Adrenal gland (tissue), 5 donors: ENCODE results near the gene RPS6KA1.

Source experiments
- CTCF ChIP-seq, 6 experiments: fragments of 450-650 bp in 4 of 6; fragments of 200-600 bp in 2 of 6; sonication (generic) in 1 of 6; IDR thresholded peaks; 1 replicate in 5 of 6; 2 replicates in 1 of 6; pipeline versions ENCODE4 v1.5.1 to v1.8.0; 2016 to 2021; ENCODE audit warnings: antibody characterized with exemption in 6 of 6, mild to moderate bottlenecking in 2 of 6, moderate library complexity in 1 of 6
- POLR2A ChIP-seq, 2 donors: fragments of 450-650 bp; IDR thresholded peaks; one replicate each; pipeline ENCODE4 v1.6.1; 2017; ENCODE audit warnings: antibody characterized with exemption in 2 of 2, mild to moderate bottlenecking in 2 of 2, moderate library complexity in 1 of 2
- donor health status: DM: no; HTN: no; CAD: no.

DNA sequence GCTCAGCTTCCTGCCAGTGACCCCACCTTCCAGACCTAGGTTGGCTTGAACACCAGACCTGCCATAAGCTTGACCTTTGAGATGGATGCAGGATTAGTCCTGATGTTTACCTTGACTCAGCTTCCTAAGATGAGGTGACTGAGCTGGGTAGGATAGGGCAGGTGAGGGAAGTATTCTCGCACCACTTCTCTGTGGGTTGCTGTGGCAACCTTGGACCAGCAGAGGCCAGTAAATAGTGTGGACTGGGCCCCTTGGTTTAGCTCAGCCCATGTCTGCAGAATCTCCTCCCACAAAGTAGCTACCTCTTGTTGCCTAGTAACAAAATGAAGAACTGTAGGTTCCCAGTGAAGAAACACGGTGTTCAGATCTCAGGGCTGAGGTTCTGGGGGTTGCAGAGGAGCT is 8.4 kb downstream of the RPS6KA1 start:
- TF ChIP-seq CTCF (IDR thresholded peaks at IDR 0.05) (peak in 2 of 6 experiments; percentile 20 to 32), POLR2A (IDR thresholded peaks at IDR 0.05) (no peak)
